ENCODE measurements around the gene LDB3. TPM values are rescaled to one million over a fixed set of nuclear protein-coding genes. Genes with fewer than 3 reads are reported as not detected.

The LDB3 gene
- total RNA-seq, 2 experiments from 2014 or later: 0.04 TPM; not detected in 1

- ChIA-PET POLR2A (interaction anchor here (0.6 kb wide), 1 partner anchor 352 kb away, joined by 5 read pairs; no protein-coding TSS in a partner anchor), CTCF (interaction anchor here (0.5 to 0.9 kb wide), 3 partner anchors 9 to 58 kb away, joined by 3 read pairs; no protein-coding TSS in a partner anchor)
Observed at GRCh38 chr10:86699991-86700840, 31.9 kb downstream of the LDB3 start.

GRCh38 chr10:86700851-86701617 lies 32.7 kb downstream of the LDB3 start:
- CTCF ChIA-PET: no interaction called here
- POLR2A ChIA-PET: interaction anchor here (0.6 kb wide), 1 partner anchor 351 kb away, joined by 5 read pairs; no protein-coding TSS in a partner anchor

GRCh38 chr10:86703176-86703575 lies 34.9 kb downstream of the LDB3 start:
- CTCF ChIA-PET: no interaction called here
- POLR2A ChIA-PET: no interaction called here

GRCh38 chr10:86705139-86705538 lies 36.8 kb downstream of the LDB3 start:
- ChIA-PET POLR2A (no interaction called here), CTCF (no interaction called here)

- CTCF ChIA-PET: no interaction called here
- POLR2A ChIA-PET: no interaction called here
Observed at GRCh38 chr10:86705905-86706304, 37.6 kb downstream of the LDB3 start.

- CTCF ChIA-PET: no interaction called here
- POLR2A ChIA-PET: no interaction called here
Observed at GRCh38 chr10:86706401-86706841, 38.1 kb downstream of the LDB3 start.

- CTCF ChIA-PET: no interaction called here
Observed at GRCh38 chr10:86706977-86707376, 38.7 kb downstream of the LDB3 start.

GRCh38 chr10:86707505-86707904 lies 39.2 kb downstream of the LDB3 start:
- ChIA-PET CTCF (interaction anchor here (1.3 kb wide), 1 partner anchor 19 kb away, joined by 4 read pairs; no protein-coding TSS in a partner anchor), POLR2A (no interaction called here)

More at GRCh38 chr10:86706977-86707376, 38.7 kb downstream of the LDB3 start:
- POLR2A ChIA-PET: no interaction called here

GRCh38 chr10:86708068-86708782 lies 39.9 kb downstream of the LDB3 start:
- POLR2A ChIA-PET: no interaction called here

GRCh38 chr10:86708783-86709380 lies 40.6 kb downstream of the LDB3 start:
- ChIA-PET CTCF (interaction anchor here (1.3 to 1.6 kb wide), 3 partner anchors 9 to 20 kb away, joined by 3 to 4 read pairs (median 3); no protein-coding TSS in a partner anchor), POLR2A (no interaction called here)

More at GRCh38 chr10:86708068-86708782, 39.9 kb downstream of the LDB3 start:
- CTCF ChIA-PET: interaction anchor here (1.3 kb wide), 2 partner anchors 13 to 19 kb away, joined by 3 to 4 read pairs; no protein-coding TSS in a partner anchor

GRCh38 chr10:86709396-86710185 lies 41.3 kb downstream of the LDB3 start:
- ChIA-PET CTCF (interaction anchor here (0.5 to 1.6 kb wide), 2 partner anchors 10 to 156 kb away, joined by 3 read pairs; no protein-coding TSS in a partner anchor), POLR2A (no interaction called here)

GRCh38 chr10:86710987-86711512 lies 42.7 kb downstream of the LDB3 start:
- ChIA-PET POLR2A (interaction anchor here (1.0 kb wide), 1 partner anchor 45 kb away, joined by 3 read pairs; the partner anchor contains the start of gene BMPR1A), CTCF (interaction anchor here (1.0 kb wide), 1 partner anchor 311 kb away, joined by 3 read pairs; no protein-coding TSS in a partner anchor)

GRCh38 chr10:86711513-86712316 lies 43.4 kb downstream of the LDB3 start:
- CTCF ChIA-PET: interaction anchor here (1.0 kb wide), 1 partner anchor 311 kb away, joined by 3 read pairs; no protein-coding TSS in a partner anchor

GRCh38 chr10:86712317-86712707 lies 44.0 kb downstream of the LDB3 start:
- CTCF ChIA-PET: no interaction called here
- POLR2A ChIA-PET: interaction anchor here (0.9 kb wide), 1 partner anchor 44 kb away, joined by 6 read pairs; the partner anchor contains the start of gene BMPR1A

More at GRCh38 chr10:86711513-86712316, 43.4 kb downstream of the LDB3 start:
- POLR2A ChIA-PET: interaction anchor here (0.9 to 1.0 kb wide), 2 partner anchors 44 kb away, joined by 3 to 6 read pairs; partner anchors contain the start of gene BMPR1A

- ChIA-PET POLR2A (interaction anchor here (0.5 kb wide), 1 partner anchor 191 kb away, joined by 3 read pairs; no protein-coding TSS in a partner anchor), CTCF (no interaction called here)
Observed at GRCh38 chr10:86715156-86715795, 47.0 kb downstream of the LDB3 start.

- POLR2A ChIA-PET: no interaction called here
Observed at GRCh38 chr10:86715836-86716235, 47.5 kb downstream of the LDB3 start.

More at GRCh38 chr10:86715836-86716235, 47.5 kb downstream of the LDB3 start:
- CTCF ChIA-PET: no interaction called here

Data from activated CD8-positive, alpha-beta memory T cell treated with anti-CD3 and anti-CD28 coated beads for 36 hours (primary cell).